A549 (cell line): ENCODE results near the gene LTA4H. TPM values are rescaled to one million over a fixed set of nuclear protein-coding genes. Genes with fewer than 3 reads are reported as not detected.

ENCODE experiments used
- ATAC-seq, 2 experiments: fragments of 200-7000 bp in 1 of 2; fragments of >200 bp in 1 of 2; cut with Nextera tagmentation in 1 of 2; cut with Tn5 transposase in 1 of 2; 3 replicates each; pipeline versions ENCODE4 v1.8.0 to v1.9.1; 2018 to 2020; ENCODE audit warnings: mild to moderate bottlenecking in 1 of 2, moderate library complexity in 1 of 2
- CTCF ChIA-PET: fragments of 300-600 bp; sonication (Branson Sonifier 250); formaldehyde crosslinking; extraction: SDS; loops from one replicate; lab custom pipeline; 2021; ENCODE audit warnings: antibody characterized with exemption, inconsistent platforms; lab: Yijun Ruan, JAX
- POLR2A ChIA-PET: fragments of 350-600 bp; formaldehyde crosslinking; extraction: SDS; loops from one replicate; lab custom pipeline; 2021; ENCODE audit warnings: antibody characterized with exemption, inconsistent platforms; lab: Yijun Ruan, JAX
- DNase-seq, 2 experiments: peaks; one replicate each; pipeline versions ENCODE4 v3.0.0 to v3.0.0-alpha.2; 2011 to 2016; ENCODE audit warnings: low read depth in 1 of 2, low spot score in 1 of 2
- FAIRE-seq: peaks from 2 replicates; lab custom pipeline; 2011; peaks lifted over from hg19 to GRCh38; lab: Jason Lieb, UNC
- H3K27ac ChIP-seq, 2 experiments: fragments of >200 bp; sonication (Bioruptor Twin); formaldehyde crosslinking; 3 replicates each; pipeline ENCODE4 v1.5.1; 2016 to 2017
- H3K4me1 ChIP-seq: fragments of >200 bp; sonication (Bioruptor Twin); formaldehyde crosslinking; 3 replicates; pipeline ENCODE4 v1.6.1; 2016
- H3K4me2 ChIP-seq: fragments of >200 bp; sonication (Bioruptor Twin); formaldehyde crosslinking; 3 replicates; pipeline ENCODE4 v1.6.1; 2016
- H3K4me3 ChIP-seq: fragments of >200 bp; sonication (Bioruptor Twin); formaldehyde crosslinking; 3 replicates; pipeline ENCODE4 v1.5.1; 2016
- H3K9me3 ChIP-seq: fragments of >200 bp; sonication (Bioruptor Twin); formaldehyde crosslinking; 3 replicates; pipeline ENCODE4 v1.6.1; 2016
- E2F6 ChIP-seq: IDR thresholded peaks from 2 replicates; pipeline ENCODE4 v1.6.1; 2012; ENCODE audit warnings: low read depth, borderline replicate concordance
- EHF ChIP-seq: fragments of 250-450 bp; sonication (Bioruptor Pico); IDR thresholded peaks from 2 replicates; pipeline ENCODE4 v1.5.0; 2020; ENCODE audit warnings: mild to moderate bottlenecking
- FOSB ChIP-seq: fragments of 250-450 bp; sonication (Bioruptor Pico); IDR thresholded peaks from 2 replicates; pipeline ENCODE4 v1.5.0; 2020; ENCODE audit warnings: mild to moderate bottlenecking, moderate library complexity
- GATA3 ChIP-seq: IDR thresholded peaks from 2 replicates; pipeline ENCODE4 v1.6.1; 2012; ENCODE audit warnings: borderline replicate concordance
- HDAC2 ChIP-seq: fragments of 200-600 bp; sonication (generic); IDR thresholded peaks from 2 replicates; pipeline ENCODE4 v1.6.1; 2016
- HES2 ChIP-seq: fragments of >200 bp; sonication (Bioruptor Twin); formaldehyde crosslinking; IDR thresholded peaks from 2 replicates; pipeline ENCODE4 v1.6.1; 2016
- HMGXB4 ChIP-seq: fragments of 250-450 bp; sonication (Bioruptor Pico); IDR thresholded peaks from 2 replicates; pipeline ENCODE4 v1.5.0; 2021; ENCODE audit warnings: mild to moderate bottlenecking, moderate library complexity, borderline replicate concordance
- KDM1A ChIP-seq: fragments of 200-600 bp; sonication (generic); IDR thresholded peaks from 2 replicates; pipeline ENCODE4 v1.6.1; 2016; ENCODE audit warnings: low read depth, mild to moderate bottlenecking
- NR3C1 ChIP-seq: fragments of >200 bp; sonication (Bioruptor Twin); formaldehyde crosslinking; IDR thresholded peaks from 3 replicates; pipeline ENCODE4 v1.6.1; 2017
- RCOR1 ChIP-seq: fragments of 150-350 bp; IDR thresholded peaks from 2 replicates; pipeline ENCODE4 v1.6.1; 2014; ENCODE audit warnings: antibody characterized with exemption, low read length, low read depth
- REST ChIP-seq: fragments of 200-600 bp; sonication (generic); IDR thresholded peaks from 2 replicates; pipeline ENCODE4 v1.6.1; 2016; ENCODE audit warnings: antibody characterized with exemption, mild to moderate bottlenecking, moderate library complexity
- TP53 ChIP-seq: fragments of 250-450 bp; sonication (Bioruptor Pico); IDR thresholded peaks from 2 replicates; pipeline ENCODE4 v1.5.0; 2021; ENCODE audit warnings: mild to moderate bottlenecking, moderate library complexity
- USF2 ChIP-seq: fragments of 450-650 bp; IDR thresholded peaks from 2 replicates; pipeline ENCODE4 v1.6.1; 2014; ENCODE audit warnings: antibody characterized with exemption
- WGBS: methylation state at CpG from one replicate; pipeline ENCODE4 v1.1.6; 2017; ENCODE audit errors: missing lambda C conversion rate; 5-methylcytosine and 5-hydroxymethylcytosine counted together
- polyA plus RNA-seq, 4 experiments: library from polyadenylated mRNA; depleted of rRNA in 3 of 4; stranded (reverse); fragments of >200 nt; fragmentation: RNase III in 1 of 4; extraction: RNeasy Plus Mini Kit Qiagen cat#74134 plus additional on column Dnase treatment in 1 of 4; gene quantifications; 2 replicates in 3 of 4; 3 replicates in 1 of 4; pipeline ENCODE4 v1.2.3, GENCODE V29; 2011 to 2017

Gene LTA4H
- polyA plus RNA-seq, 2 of the 4 experiments (the other 2 are of a cell fraction), result 126 to 174 TPM

- CTCF ChIA-PET, result interaction anchor here (0.6 to 6.5 kb wide), 15 partner anchors 11 to 535 kb away, joined by 3 to 44 read pairs (median 4); partner anchors contain the start of gene LTA4H
These were observed 35.9 kb downstream of the LTA4H start for GRCh38 chr12:95999484-95999883.

More at GRCh38 chr12:95999484-95999883, 35.9 kb downstream of the LTA4H start:
- no peak overlapping the region for H3K27ac ChIP-seq
- no peak overlapping the region for H3K4me2 ChIP-seq
- H3K4me3 ChIP-seq, result no peak overlapping the region
- ATAC-seq (no peak), DNase-seq (no peak)
- TF ChIP-seq HMGXB4, result no peak
- TF ChIP-seq USF2, result no peak
- TF ChIP-seq KDM1A, result no peak
- no peak for TF ChIP-seq GATA3
- no peak for TF ChIP-seq NR3C1
- no peak for TF ChIP-seq HES2
- TF ChIP-seq FOSB (CRISPR knock-in tag), result no peak
- no peak for TF ChIP-seq E2F6
- TF ChIP-seq TP53 (CRISPR knock-in tag), result no peak
- TF ChIP-seq REST, result no peak
- TF ChIP-seq RCOR1, result no peak
- TF ChIP-seq HDAC2, result no peak
- TF ChIP-seq EHF (CRISPR knock-in tag), result no peak
- TF ChIP-seq, all 56 proteins: peak for 0
- H3K9me3 ChIP-seq, result no peaks in the 10 kb centered on the region
- H3K4me1 ChIP-seq, result peaks cover 27% of the 10 kb centered on the region; the same call in 2 of the 3 replicates
- 57% methylated on average over 5 of the region's 5 CpGs for WGBS
- FAIRE-seq, result no peak
- POLR2A ChIA-PET, result interaction anchor here (1.3 kb wide), 1 partner anchor 36 kb away, joined by 3 read pairs; the partner anchor contains the start of gene LTA4H
